ENCODE data around the gene MYH4.

The MYH4 gene

DNA sequence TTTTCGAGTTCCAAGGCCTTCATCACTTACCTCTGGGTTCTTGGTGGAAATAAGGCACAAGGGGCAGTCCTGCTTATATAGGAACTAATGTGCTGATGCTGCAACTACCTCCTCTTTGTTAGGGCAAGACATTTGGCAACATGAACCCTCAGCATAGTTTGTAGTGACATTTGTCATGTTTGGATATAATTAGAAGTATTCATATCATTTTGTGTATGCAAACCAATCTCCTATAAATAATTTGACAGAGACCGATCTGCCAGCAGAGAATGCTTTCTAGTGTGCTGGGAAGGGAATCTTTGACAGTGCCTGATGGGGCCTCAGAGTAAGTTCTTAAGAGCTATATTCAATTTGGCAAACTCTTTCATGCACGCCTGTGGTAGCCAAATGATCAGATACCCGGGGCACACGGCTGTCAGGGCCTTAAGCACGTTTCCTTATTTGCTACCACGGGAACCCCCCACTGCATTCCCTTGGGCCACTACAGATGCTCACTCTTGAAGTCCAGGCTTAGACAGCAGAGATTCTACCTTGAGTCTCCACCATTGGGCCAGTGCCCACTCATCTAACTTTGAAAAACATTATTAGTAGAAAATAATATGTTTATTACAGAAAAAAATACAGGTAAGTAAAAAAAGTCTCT lies 47.3 kb downstream of the MYH4 start, which contains the start of gene MYH8:
MYH8 (minus strand) TSS at position 51 of the 643 bp plus-strand sequence. CDS start 1,723 bp downstream, outside the sequence.
- no peak for DNase-seq (ENCODE audit: low spot score)

DNA sequence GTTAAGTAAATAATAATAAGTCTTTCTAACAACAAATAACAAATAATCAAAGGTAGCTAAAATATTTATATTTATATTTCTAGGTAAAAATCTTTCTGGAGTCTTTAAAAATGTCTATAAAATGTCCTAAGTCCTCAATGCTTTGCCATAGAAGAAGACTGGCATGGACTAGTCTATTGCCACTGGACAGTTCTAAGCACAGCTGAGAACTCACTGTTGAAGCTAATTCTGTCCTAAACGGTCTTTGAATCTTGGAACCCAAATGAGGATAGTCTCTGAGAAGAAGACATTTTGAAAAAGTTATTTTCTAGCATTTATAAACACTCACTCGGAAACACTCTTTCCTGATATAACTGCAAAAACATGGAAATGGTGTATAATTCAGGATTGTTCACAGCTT lies 48.1 kb downstream of the MYH4 start:
- no peak for DNase-seq (ENCODE audit: low spot score)

DNA sequence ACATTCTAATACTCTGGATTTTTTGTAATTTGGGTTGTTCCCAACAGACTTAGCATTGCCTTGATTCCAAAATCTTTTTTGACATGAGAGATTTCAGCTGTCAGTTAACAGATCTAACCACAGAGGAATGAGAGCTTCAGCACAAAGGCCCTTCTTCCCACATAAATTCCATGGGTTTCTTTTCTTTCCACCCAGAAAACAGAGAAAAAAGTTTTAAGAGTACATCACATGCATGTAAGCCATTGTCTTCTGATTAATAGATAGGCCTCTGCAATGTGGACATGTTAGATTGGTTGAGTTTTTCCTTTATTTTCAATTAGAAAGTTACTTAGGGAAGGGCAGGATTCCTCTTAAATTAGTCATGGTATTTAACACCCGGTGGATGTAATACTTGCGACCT lies 48.5 kb downstream of the MYH4 start:
- no peak for DNase-seq (ENCODE audit: low spot score)

DNA sequence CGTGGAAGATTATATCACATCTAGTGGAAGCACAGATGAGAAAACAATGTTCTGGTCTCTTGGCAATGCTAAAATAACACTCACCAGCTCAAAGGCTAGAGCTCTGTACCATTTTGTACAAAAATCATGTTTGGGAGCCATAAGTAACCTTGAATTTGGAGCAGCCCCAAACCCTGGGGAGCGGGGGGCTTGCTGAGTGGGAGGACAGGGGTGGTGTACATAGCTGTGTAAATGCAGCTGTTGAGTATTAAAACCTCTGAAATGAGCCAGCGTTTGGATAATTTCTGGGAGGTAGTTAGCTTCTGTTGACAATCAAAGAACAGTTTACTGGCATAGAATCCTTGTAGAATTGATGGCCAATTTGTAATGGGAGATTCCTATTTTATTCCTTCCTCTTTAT lies 51.9 kb downstream of the MYH4 start:
- DNase-seq (ENCODE audit: low spot score): no peak

DNA sequence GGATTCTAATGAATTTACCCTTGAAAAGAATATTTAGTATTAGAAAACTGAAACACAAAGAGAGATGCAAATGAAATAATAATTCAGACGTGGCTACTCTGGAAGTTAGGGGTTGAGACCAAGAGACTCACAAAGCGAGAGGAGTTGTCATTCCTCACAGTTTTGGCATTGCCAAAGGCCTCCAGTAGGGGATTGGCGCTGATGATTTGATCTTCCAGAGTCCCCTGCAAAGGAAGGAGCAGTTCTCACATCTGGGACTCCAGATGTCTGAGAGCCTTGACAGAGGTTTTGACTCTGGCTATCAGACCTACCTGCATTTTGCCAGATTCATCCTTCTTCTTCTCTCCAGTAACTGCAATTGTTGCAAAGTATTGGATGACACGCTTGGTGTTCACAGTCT lies 54.2 kb downstream of the MYH4 start:
- no peak for DNase-seq (ENCODE audit: low spot score)

DNA sequence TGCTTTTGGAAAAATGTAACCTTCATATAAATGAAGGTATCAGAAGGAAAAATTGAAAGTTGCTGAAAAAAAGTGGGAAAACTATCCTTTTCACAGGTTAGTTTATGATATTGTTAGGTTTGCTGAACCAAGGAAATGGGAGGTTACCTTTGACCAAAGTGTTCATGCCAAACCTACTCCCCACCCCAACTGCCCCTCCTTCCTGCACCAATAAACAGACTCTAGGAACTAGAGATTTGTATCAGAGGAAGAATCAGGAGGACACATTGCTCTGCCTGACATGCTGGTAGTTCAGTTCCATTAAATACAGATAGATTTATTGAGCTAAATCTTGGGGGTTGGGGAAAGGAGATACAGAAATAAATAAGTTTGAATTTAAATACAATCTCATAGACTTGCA lies 65.8 kb downstream of the MYH4 start:
- no peak for DNase-seq (ENCODE audit: low spot score)

DNA sequence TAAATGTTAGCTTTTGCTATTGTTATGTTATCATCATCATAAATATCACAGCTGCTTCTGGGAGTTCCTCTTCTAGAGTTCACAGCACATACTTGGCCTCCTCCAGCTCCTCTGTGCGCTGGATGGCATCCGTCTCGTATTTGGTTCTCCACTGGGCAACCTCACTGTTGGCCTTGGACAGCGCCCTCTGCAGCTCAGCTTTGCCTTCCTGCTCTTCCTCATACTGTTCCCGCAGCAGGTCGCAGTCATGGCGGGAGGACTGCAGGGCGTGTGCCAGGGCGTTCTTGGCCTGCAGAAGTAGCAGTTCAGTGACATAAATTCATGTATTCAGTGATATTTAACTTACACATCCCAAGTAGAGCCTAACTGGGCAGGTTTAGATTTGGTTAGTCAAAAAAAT lies 71.0 kb downstream of the MYH4 start:
- DNase-seq (ENCODE audit: low spot score): no peak

DNA sequence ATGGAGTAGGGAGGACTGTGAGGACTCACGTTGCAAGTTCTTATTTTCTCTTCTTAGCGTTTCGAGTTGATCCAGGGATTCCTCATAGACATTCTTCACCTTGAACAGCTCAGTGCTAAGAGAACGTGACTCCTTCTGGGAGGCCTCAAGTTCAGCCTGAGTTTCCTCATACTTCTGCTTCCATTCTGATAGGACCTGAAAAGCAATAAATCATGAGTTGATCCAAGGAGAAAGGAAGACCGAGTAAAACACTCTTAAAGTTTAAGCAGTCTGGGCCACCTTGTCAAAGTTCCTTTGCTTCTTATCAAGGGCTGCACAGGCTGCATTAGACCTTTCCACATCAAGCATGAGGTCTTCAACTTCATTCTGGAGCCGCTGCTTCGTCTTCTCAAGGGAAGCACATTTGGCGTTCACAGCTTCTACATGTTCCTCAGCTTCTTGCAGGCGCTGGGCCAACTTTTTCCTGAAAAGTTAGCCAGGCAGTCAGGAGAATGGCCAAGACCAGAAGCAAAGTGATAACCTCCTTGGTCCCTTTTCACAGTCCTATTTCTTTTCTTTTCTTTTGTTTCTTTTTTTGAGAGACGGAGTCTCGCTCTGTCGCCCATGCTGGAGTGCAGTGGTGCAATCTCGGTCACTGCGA lies 72.7 kb downstream of the MYH4 start:
- no peak for DNase-seq (ENCODE audit: low spot score)

DNA sequence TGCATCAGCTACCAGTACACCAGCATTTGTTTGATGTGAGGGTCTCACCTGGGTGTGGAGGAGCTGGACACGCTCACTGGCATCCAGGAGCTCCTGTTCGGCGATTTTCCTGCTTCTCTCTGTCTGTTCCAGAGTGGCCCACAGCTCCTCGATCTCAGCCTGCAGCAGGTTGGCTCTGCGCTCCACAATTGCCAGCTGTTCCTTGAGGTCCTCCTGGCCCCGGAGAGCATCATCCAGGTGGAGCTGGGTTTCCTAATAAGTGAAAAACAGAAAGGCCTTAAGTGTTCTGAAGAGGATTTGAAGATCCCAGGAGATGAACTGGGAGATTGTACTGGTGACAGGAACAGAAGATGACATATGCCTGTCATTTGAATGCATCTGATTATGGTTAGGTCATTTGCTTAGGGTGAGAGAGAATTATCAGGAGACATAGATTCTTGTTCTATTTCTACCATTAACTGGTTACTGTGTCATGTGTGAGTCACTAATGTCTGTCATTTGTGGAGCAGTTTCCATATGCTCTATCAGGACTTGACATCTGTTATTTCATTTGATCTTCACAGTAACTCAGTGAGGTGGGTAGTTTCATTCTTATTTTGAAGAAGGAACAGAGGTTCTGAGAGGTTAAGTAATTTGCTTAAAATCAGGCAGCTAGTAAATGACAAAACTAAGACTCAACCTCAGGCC lies 75.0 kb downstream of the MYH4 start:
- DNase-seq (ENCODE audit: low spot score): no peak

Measured in globus pallidus (tissue), 1 donor.